Heart left ventricle (tissue), 13 donors: ENCODE results near the gene CREBBP.

ENCODE experiments used
- POLR2A ChIP-seq, 2 donors: fragments of 450-650 bp; IDR thresholded peaks; one replicate each; pipeline ENCODE4 v1.6.1; 2017; ENCODE audit warnings: antibody characterized with exemption in 2 of 2, mild to moderate bottlenecking in 2 of 2, moderate library complexity in 2 of 2
- TF ChIP-seq, protein P1 (sequence below), 12 donors: fragments of 200-600 bp; sonication (generic) in 4 of 12; IDR thresholded peaks; one replicate each; pipeline versions ENCODE4 v1.5.0 to v1.8.0; 2018 to 2022; ENCODE audit warnings: antibody characterized with exemption in 12 of 12, mild to moderate bottlenecking in 5 of 12
- donor health status: ischemic (EF 13 %, LVEDD 7.1; RV severe dilation, severe dysfunction).
- donor health status: DM: no; HTN: yes; CAD: no.
- donor health status: DM: no; HTN: no; CAD: no.
- donor health status: ischemic (EF 25% LVEDD 6.9; RV normal size, moderate dysfunction).
- donor health status: ischemic (EF 25% LVEDD 5.7; RV mildly dilated, moderate dysfunction).
- donor health status: ischemic (EF 35%, LVEDD 5.7; RV mildly dilated, moderate dysfunction).
- donor health status: nonischemic (EF 11% LVEDD 7.7; RV severe dilation, severe dysfunction).
- donor health status: DM: yes; HTN: yes; CAD: no.
- donor health status: PGD.
- donor health status: ischemic (EF 29% LVEDD 5.4; RV normal size, mild dysfunction).
- donor health status: nonischemic (EF 23%, LVEDD 6.1; RV moderate dilation, normal function).

DNA sequence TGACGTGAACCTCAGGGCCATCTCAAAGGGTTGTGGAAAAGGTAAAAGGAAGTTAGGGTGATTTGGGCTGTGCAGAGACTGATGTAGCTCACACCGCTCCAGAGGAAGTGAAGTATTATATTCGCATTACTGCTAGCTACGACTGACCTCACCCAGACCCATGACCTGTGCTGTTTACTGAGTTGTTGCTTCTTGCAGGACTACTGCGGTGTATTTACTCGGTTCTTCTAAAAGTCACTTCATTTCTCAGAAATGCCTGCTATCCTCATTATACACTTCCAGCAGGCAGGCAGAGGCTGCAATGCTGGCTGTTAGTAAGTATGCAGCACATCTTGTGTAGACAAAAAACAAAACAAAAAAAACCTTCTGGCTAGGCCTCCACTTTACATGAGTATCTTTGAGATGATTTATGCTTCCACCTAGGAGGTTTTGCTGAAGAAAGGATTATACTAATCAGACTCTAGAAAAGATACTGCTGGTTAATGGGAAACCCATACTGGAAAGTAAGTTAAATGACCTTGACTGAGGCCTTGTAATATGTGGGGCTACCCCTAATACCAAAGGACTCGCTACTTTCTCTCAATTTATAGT, 76.0 kb downstream of the CREBBP start:
- TF ChIP-seq, protein P1, sequence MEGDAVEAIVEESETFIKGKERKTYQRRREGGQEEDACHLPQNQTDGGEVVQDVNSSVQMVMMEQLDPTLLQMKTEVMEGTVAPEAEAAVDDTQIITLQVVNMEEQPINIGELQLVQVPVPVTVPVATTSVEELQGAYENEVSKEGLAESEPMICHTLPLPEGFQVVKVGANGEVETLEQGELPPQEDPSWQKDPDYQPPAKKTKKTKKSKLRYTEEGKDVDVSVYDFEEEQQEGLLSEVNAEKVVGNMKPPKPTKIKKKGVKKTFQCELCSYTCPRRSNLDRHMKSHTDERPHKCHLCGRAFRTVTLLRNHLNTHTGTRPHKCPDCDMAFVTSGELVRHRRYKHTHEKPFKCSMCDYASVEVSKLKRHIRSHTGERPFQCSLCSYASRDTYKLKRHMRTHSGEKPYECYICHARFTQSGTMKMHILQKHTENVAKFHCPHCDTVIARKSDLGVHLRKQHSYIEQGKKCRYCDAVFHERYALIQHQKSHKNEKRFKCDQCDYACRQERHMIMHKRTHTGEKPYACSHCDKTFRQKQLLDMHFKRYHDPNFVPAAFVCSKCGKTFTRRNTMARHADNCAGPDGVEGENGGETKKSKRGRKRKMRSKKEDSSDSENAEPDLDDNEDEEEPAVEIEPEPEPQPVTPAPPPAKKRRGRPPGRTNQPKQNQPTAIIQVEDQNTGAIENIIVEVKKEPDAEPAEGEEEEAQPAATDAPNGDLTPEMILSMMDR (IDR thresholded peaks at IDR 0.05): no peak
- TF ChIP-seq POLR2A (IDR thresholded peaks at IDR 0.05): no peak
